GM23338 (cell line): Measurements from ENCODE around the gene SLC1A3. TPM values are rescaled to one million over a fixed set of nuclear protein-coding genes. Genes with fewer than 3 reads are reported as not detected.

Source experiments
- ATAC-seq: fragments of 200-7000 bp; cut with Tn5 transposase; 3 replicates; pipeline ENCODE4 v1.9.1; 2020
- DNase-seq: peaks from one replicate; pipeline ENCODE4 v3.0.0-alpha.2; 2015; ENCODE audit warnings: low spot score
- H2AFZ ChIP-seq: fragments of 200-600 bp; sonication (generic); 2 replicates; pipeline ENCODE4 v1.8.0; 2016; ENCODE audit warnings: antibody characterized with exemption, mild to moderate bottlenecking, moderate library complexity
- H3F3A ChIP-seq: fragments of 200-600 bp; sonication (generic); replicated peaks from 2 replicates; pipeline ENCODE4 v1.8.0; 2017; ENCODE audit warnings: antibody characterized with exemption, mixed run types, low read depth
- H3K27ac ChIP-seq: fragments of 200-600 bp; sonication (generic); 2 replicates; pipeline ENCODE4 v1.6.1; 2016; ENCODE audit warnings: low read depth
- H3K27me3 ChIP-seq: fragments of 200-600 bp; sonication (generic); 2 replicates; pipeline ENCODE4 v1.8.0; 2016; ENCODE audit warnings: mild to moderate bottlenecking, mixed run types, moderate library complexity; ENCODE audit not compliant: insufficient read depth
- H3K36me3 ChIP-seq: fragments of 200-600 bp; sonication (generic); 2 replicates; pipeline ENCODE4 v1.8.0; 2016; ENCODE audit warnings: mild to moderate bottlenecking; ENCODE audit not compliant: insufficient read depth
- H3K4me1 ChIP-seq: fragments of 200-600 bp; sonication (generic); 2 replicates; pipeline ENCODE4 v1.8.0; 2016; ENCODE audit warnings: mild to moderate bottlenecking, moderate library complexity; ENCODE audit not compliant: insufficient read depth
- H3K4me2 ChIP-seq: fragments of 200-600 bp; sonication (generic); 2 replicates; pipeline ENCODE4 v1.7.1; 2017; ENCODE audit warnings: mixed run types
- H3K4me3 ChIP-seq: fragments of 200-600 bp; sonication (generic); 2 replicates; pipeline ENCODE4 v1.6.1; 2016; ENCODE audit warnings: mixed run types
- H3K79me2 ChIP-seq: fragments of 200-600 bp; sonication (generic); replicated peaks from 2 replicates; pipeline ENCODE4 v1.8.0; 2017; ENCODE audit warnings: mild to moderate bottlenecking; ENCODE audit not compliant: insufficient read depth
- H3K9me2 ChIP-seq: fragments of 200-600 bp; sonication (generic); 2 replicates; pipeline ENCODE4 v1.8.0; 2017; ENCODE audit not compliant: insufficient read depth
- H4K20me1 ChIP-seq: fragments of 200-600 bp; sonication (generic); replicated peaks from 2 replicates; pipeline ENCODE4 v1.8.0; 2017; ENCODE audit warnings: mild to moderate bottlenecking; ENCODE audit not compliant: insufficient read depth
- H3K27ac Mint-ChIP-seq: 2 replicates; pipeline ENCODE4 v1.8.0; 2020; ENCODE audit warnings: inconsistent platforms, mild to moderate bottlenecking, moderate library complexity, mixed read lengths
- H3K27me3 Mint-ChIP-seq: 3 replicates; pipeline ENCODE4 v1.8.0; 2022; ENCODE audit warnings: low read depth, mild to moderate bottlenecking, moderate library complexity, mixed read lengths, inconsistent platforms; ENCODE audit not compliant: insufficient read depth, poor library complexity
- H3K36me3 Mint-ChIP-seq: 3 replicates; pipeline ENCODE4 v1.8.0; 2021; ENCODE audit warnings: low read depth, mild to moderate bottlenecking, inconsistent platforms, moderate library complexity, mixed read lengths
- H3K4me1 Mint-ChIP-seq: 3 replicates; pipeline ENCODE4 v1.8.0; 2020; ENCODE audit warnings: mild to moderate bottlenecking, inconsistent platforms, mixed read lengths
- H3K4me3 Mint-ChIP-seq: 3 replicates; pipeline ENCODE4 v1.8.0; 2021; ENCODE audit warnings: moderate library complexity, mild to moderate bottlenecking, inconsistent platforms, mixed read lengths
- H3K9me3 Mint-ChIP-seq: 3 replicates; pipeline ENCODE4 v1.8.0; 2020; ENCODE audit warnings: moderate library complexity, mild to moderate bottlenecking, inconsistent platforms, mixed read lengths
- CTCF ChIP-seq, 2 experiments: fragments of 200-600 bp in 1 of 2; sonication (generic) in 1 of 2; conservative IDR thresholded peaks; 2 replicates each; pipeline versions ENCODE4 v1.5.1 to v1.6.1; 2016 to 2017; ENCODE audit warnings: antibody characterized with exemption in 2 of 2, low read depth in 2 of 2, mild to moderate bottlenecking in 2 of 2, moderate library complexity in 1 of 2
- ETS1 ChIP-seq: IDR thresholded peaks from 2 replicates; pipeline ENCODE4 v1.6.1; 2016; ENCODE audit warnings: antibody characterized with exemption
- EZH2 ChIP-seq: fragments of 200-600 bp; sonication (generic); IDR thresholded peaks from one replicate; pipeline ENCODE4 v1.8.0; 2017; ENCODE audit warnings: antibody characterized with exemption, mild to moderate bottlenecking, low read depth; ENCODE audit not compliant: unreplicated experiment
- JUNB ChIP-seq: IDR thresholded peaks from one replicate; pipeline ENCODE4 v1.6.1; 2016; ENCODE audit warnings: antibody characterized with exemption; ENCODE audit not compliant: unreplicated experiment
- NANOG ChIP-seq: IDR thresholded peaks from 2 replicates; pipeline ENCODE4 v1.6.1; 2016; ENCODE audit warnings: antibody characterized with exemption, borderline replicate concordance
- POLR2AphosphoS5 ChIP-seq: IDR thresholded peaks from 2 replicates; pipeline ENCODE4 v1.6.1; 2016; ENCODE audit warnings: antibody characterized with exemption, low read depth
- REST ChIP-seq: IDR thresholded peaks from one replicate; pipeline ENCODE4 v1.6.1; 2018; ENCODE audit warnings: antibody characterized with exemption; ENCODE audit not compliant: unreplicated experiment
- ZNF331 ChIP-seq: fragments of 250-450 bp; sonication (Bioruptor Pico); IDR thresholded peaks from 2 replicates; pipeline ENCODE4 v1.5.0; 2020; ENCODE audit warnings: low read depth, mild to moderate bottlenecking, moderate library complexity
- polyA plus RNA-seq: library from polyadenylated mRNA; unstranded; fragments of >200 nt; fragmentation: Nextera tagmentation; extraction: Ambion mirVana; gene quantifications from 2 replicates; pipeline ENCODE4 v1.2.1, GENCODE V29; 2016
- total RNA-seq: library from RNA; depleted of rRNA; stranded (reverse); fragments of >200 nt; shearing (Covaris generic); gene quantifications from 2 replicates; pipeline ENCODE4 v1.2.3, GENCODE V29; 2014

Gene SLC1A3
- total and polyA plus RNA-seq, 2 experiments from 2014 or later: 29.0 to 40.7 TPM

- DNase-seq (no peak), ATAC-seq (no peak)
- Histone ChIP-seq H3K4me1 (peaks cover 44% of the 10 kb centered on the region), H3K4me3 (no peak overlapping the region), H3K36me3 (peaks cover 9% of the 10 kb centered on the region; the same call in 1 of the 2 replicates), H3K9me2 (no peaks in the 10 kb centered on the region), H3K79me2 (peaks cover 36% of the 10 kb centered on the region), H3K4me2 (0 out of 2 replicates have a peak overlapping the region, but pooled peaks have one; percentile 7), H4K20me1 (no peaks in the 10 kb centered on the region; the same call in 1 of the 2 replicates), H2AFZ (no peak overlapping the region), H3F3A (no peaks in the 10 kb centered on the region), H3K27ac (no peak overlapping the region), H3K27me3 (no peaks in the 10 kb centered on the region)
- TF ChIP-seq CTCF (conservative IDR thresholded peaks at IDR 0.05; ENCODE audit: low read depth in 2 of 2) (no peak), JUNB (no peak)
- peaks cover 61% of the 10 kb centered on the region for H3K4me1 Mint-ChIP-seq
- peaks cover 2% of the 10 kb centered on the region for H3K27me3 Mint-ChIP-seq
- no peak overlapping the region for H3K27ac Mint-ChIP-seq
- peak overlapping the region; percentile 36; the same call in 2 of the 3 replicates for H3K4me3 Mint-ChIP-seq
- H3K36me3 Mint-ChIP-seq: peaks cover 9% of the 10 kb centered on the region
- H3K9me3 Mint-ChIP-seq: no peaks in the 10 kb centered on the region
These were observed 1.2 kb upstream of the SLC1A3 start for GRCh38 chr5:36605241-36605640.

- peak overlapping the region; percentile 72 for H2AFZ ChIP-seq
- H3K36me3 ChIP-seq: peaks cover 9% of the 10 kb centered on the region; the same call in 1 of the 2 replicates
- peaks cover 36% of the 10 kb centered on the region for H3K4me1 ChIP-seq
- Mint-ChIP-seq H3K36me3 (peaks cover 17% of the 10 kb centered on the region), H3K9me3 (no peaks in the 10 kb centered on the region), H3K27ac (peak overlapping the region; percentile 10), H3K4me3 (peak overlapping the region; percentile 85), H3K4me1 (peaks cover 60% of the 10 kb centered on the region), H3K27me3 (peaks cover 2% of the 10 kb centered on the region)
- no peaks in the 10 kb centered on the region for H3K9me2 ChIP-seq
- no peak for DNase-seq
- peaks cover 43% of the 10 kb centered on the region for H3K79me2 ChIP-seq
- no peak overlapping the region for H3K27ac ChIP-seq
- H3K27me3 ChIP-seq: no peaks in the 10 kb centered on the region
- H4K20me1 ChIP-seq: no peaks in the 10 kb centered on the region; the same call in 1 of the 2 replicates
- no peaks in the 10 kb centered on the region for H3F3A ChIP-seq
- peak overlapping the region; percentile 91 for H3K4me2 ChIP-seq
- no peak for ATAC-seq
- peak overlapping the region; percentile 86 for H3K4me3 ChIP-seq
- TF ChIP-seq NANOG (no peak), ETS1 (no peak), ZNF331 (CRISPR knock-in tag) (no peak), CTCF (conservative IDR thresholded peaks at IDR 0.05; ENCODE audit: low read depth in 2 of 2) (no peak), POLR2AphosphoS5 (no peak), REST (no peak), JUNB (no peak), EZH2 (no peak)
These were observed 374 bp upstream of the SLC1A3 start for GRCh38 chr5:36606036-36606427.
